Hypothalamus (tissue), 51 donors: ENCODE measurements around the gene THAP9.
"Not testable (repeated sequence)": the region's sequence is repeated elsewhere in the genome, so short reads cannot be mapped to it uniquely, and the experiment has no call there.

ENCODE experiments used
- DNase-seq, 51 donors: peaks; one replicate each; lab custom pipeline; 2025; lab: John Stamatoyannopoulos, UW

Gene THAP9

GRCh38 chr4:82893942-82894341 is 6.6 kb upstream of the THAP9 start:
- no peak for DNase-seq

GRCh38 chr4:82896755-82897154 is 3.8 kb upstream of the THAP9 start:
- no peak for DNase-seq

GRCh38 chr4:82898322-82899243 is 2.0 kb upstream of the THAP9 start:
- no peak for DNase-seq

- DNase-seq: no peak
These were observed 1.0 kb upstream of the THAP9 start for GRCh38 chr4:82899374-82900065.

- DNase-seq: no peak
These were observed 497 bp upstream of the THAP9 start for GRCh38 chr4:82900066-82900410.

GRCh38 chr4:82901183-82901718 is 716 bp downstream of the THAP9 start:
- DNase-seq: peak in 2 of 51 donors; percentile 37 to 63

- no peak for DNase-seq
These were observed 3.2 kb downstream of the THAP9 start for GRCh38 chr4:82903737-82904136.

- DNase-seq: no peak
These were observed 4.7 kb downstream of the THAP9 start for GRCh38 chr4:82905205-82905604.

GRCh38 chr4:82906469-82906868 is 5.9 kb downstream of the THAP9 start:
- DNase-seq: no peak

GRCh38 chr4:82909326-82909725 is 8.8 kb downstream of the THAP9 start:
- DNase-seq: no peak

- DNase-seq: no peak
These were observed 12.8 kb downstream of the THAP9 start for GRCh38 chr4:82913305-82913704.

GRCh38 chr4:82913968-82914367 is 13.4 kb downstream of the THAP9 start:
- DNase-seq: not testable (repeated sequence)

GRCh38 chr4:82918091-82918490 is 17.6 kb downstream of the THAP9 start:
- peak in 4 of 51 donors; percentile 5 to 56 (median 16) for DNase-seq

GRCh38 chr4:82919386-82919785 is 18.9 kb downstream of the THAP9 start:
- no peak for DNase-seq

- no peak for DNase-seq
These were observed 21.3 kb downstream of the THAP9 start for GRCh38 chr4:82921795-82922194.

- no peak for DNase-seq
These were observed 30.6 kb downstream of the THAP9 start for GRCh38 chr4:82930848-82931755.

- DNase-seq: no peak
These were observed 33.9 kb downstream of the THAP9 start for GRCh38 chr4:82934441-82934840.

GRCh38 chr4:82939414-82939813 is 38.9 kb downstream of the THAP9 start:
- no peak for DNase-seq

GRCh38 chr4:82947498-82947897 is 47.0 kb downstream of the THAP9 start:
- DNase-seq: no peak

GRCh38 chr4:82948647-82949204 is 48.2 kb downstream of the THAP9 start:
- DNase-seq: no peak
